ENCODE results near the gene ACADM. TPM values are rescaled to one million over a fixed set of nuclear protein-coding genes. Genes with fewer than 3 reads are reported as not detected.

Gene ACADM
- total RNA-seq, 1 experiment from 2014 or later = 21.6 TPM

DNA sequence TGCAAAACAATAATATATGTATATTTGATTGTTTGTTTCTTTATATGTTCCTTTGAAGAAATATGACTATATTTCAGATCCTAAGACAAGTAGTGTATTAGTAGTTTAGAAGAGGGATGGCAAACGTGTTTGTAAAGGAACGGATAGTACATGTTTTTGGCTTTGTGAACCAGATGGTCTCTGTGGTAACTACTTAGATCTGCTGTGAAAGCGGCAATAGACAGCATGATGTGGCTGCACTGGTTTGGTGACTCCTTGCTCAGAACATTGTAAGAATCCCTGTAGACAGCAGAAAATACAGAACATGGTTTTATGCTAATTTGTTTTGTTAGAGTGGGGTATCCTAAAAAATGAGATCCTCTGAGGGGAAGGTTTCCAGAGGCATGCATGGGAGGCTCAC, 3.1 kb downstream of the ACADM start:
- intact Hi-C loops (cut with micrococcal nuclease; ENCODE audit: unreplicated experiment) = no loop called here
- H3K27me3 Mint-ChIP-seq (ENCODE audit: unreplicated experiment) = no peaks in the 10 kb centered on the region
- no TSS peak for BruUV-seq (replicated peaks)

DNA sequence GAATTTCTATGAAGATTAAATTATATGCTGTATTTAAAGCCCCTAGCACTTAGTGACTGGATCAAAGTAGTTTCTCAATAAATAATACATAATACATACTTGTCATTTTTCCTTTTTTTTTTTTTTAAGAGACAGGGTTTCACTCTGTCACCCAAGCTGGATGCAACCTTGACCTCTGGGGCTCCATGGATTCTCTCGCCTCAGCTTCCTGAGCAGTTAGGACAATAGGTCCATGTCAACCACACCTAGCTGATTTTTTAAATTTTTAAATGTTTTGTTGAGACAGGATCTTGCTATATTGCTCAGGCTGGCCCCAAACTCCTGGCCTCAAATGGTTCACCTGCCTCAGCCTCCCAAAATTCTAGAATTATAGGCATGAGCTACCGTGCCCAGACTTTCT, 5.9 kb downstream of the ACADM start:
- no TSS peak for BruUV-seq (replicated peaks)
- H3K9me3 Mint-ChIP-seq (ENCODE audit: low read depth, unreplicated experiment) = no peaks in the 10 kb centered on the region
- TF ChIP-seq, protein P1, sequence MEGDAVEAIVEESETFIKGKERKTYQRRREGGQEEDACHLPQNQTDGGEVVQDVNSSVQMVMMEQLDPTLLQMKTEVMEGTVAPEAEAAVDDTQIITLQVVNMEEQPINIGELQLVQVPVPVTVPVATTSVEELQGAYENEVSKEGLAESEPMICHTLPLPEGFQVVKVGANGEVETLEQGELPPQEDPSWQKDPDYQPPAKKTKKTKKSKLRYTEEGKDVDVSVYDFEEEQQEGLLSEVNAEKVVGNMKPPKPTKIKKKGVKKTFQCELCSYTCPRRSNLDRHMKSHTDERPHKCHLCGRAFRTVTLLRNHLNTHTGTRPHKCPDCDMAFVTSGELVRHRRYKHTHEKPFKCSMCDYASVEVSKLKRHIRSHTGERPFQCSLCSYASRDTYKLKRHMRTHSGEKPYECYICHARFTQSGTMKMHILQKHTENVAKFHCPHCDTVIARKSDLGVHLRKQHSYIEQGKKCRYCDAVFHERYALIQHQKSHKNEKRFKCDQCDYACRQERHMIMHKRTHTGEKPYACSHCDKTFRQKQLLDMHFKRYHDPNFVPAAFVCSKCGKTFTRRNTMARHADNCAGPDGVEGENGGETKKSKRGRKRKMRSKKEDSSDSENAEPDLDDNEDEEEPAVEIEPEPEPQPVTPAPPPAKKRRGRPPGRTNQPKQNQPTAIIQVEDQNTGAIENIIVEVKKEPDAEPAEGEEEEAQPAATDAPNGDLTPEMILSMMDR (IDR thresholded peaks at IDR 0.05; ENCODE audit: unreplicated experiment) = no peak
- peaks cover 12% of the 10 kb centered on the region for H3K36me3 Mint-ChIP-seq (ENCODE audit: insufficient read depth, unreplicated experiment)
- intact Hi-C loops (cut with micrococcal nuclease; ENCODE audit: unreplicated experiment) = no loop called here
- H3K27ac Mint-ChIP-seq (ENCODE audit: unreplicated experiment) = no peak overlapping the region
- H3K4me3 Mint-ChIP-seq (ENCODE audit: low read depth, unreplicated experiment) = no peak overlapping the region
- CTCF ChIA-PET = interaction anchor here (0.7 kb wide), 1 partner anchor 1988 kb away, joined by 3 read pairs; no protein-coding TSS in a partner anchor
- H3K4me1 Mint-ChIP-seq (ENCODE audit: low read depth, unreplicated experiment) = no peaks in the 10 kb centered on the region
- H3K27me3 Mint-ChIP-seq (ENCODE audit: unreplicated experiment) = no peaks in the 10 kb centered on the region
- DNase-seq = no peak

More for the DNA sequence above, 3.1 kb downstream of the ACADM start:
- H3K4me3 Mint-ChIP-seq (ENCODE audit: low read depth, unreplicated experiment) = no peak overlapping the region
- no peaks in the 10 kb centered on the region for H3K4me1 Mint-ChIP-seq (ENCODE audit: low read depth, unreplicated experiment)
- H3K27ac Mint-ChIP-seq (ENCODE audit: unreplicated experiment) = no peak overlapping the region
- H3K36me3 Mint-ChIP-seq (ENCODE audit: insufficient read depth, unreplicated experiment) = peaks cover 26% of the 10 kb centered on the region
- DNase-seq = no peak
- CTCF ChIA-PET = interaction anchor here (0.7 kb wide), 1 partner anchor 19 kb away, joined by 3 read pairs; no protein-coding TSS in a partner anchor
- TF ChIP-seq, protein P1 (IDR thresholded peaks at IDR 0.05; ENCODE audit: unreplicated experiment) = no peak
- no peaks in the 10 kb centered on the region for H3K9me3 Mint-ChIP-seq (ENCODE audit: low read depth, unreplicated experiment)

DNA sequence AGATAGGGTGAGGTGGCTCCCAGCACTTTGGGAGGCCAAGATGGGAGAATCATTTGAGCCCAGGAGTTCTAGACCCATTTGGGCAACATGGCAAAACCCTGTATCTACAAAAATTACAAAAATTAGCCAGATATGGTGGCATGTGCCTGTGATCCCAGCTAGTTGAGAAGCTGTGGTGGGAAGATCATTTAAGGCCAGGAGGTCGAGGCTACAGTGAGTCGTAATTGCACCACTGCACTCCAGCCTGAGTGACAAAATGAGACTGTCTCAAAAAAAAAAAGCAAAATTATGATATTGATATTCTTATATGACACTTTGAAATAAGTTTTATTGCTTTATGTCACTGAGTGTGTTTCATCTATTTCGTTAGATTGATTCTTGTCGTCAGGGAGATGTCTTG, 7.4 kb downstream of the ACADM start:
- DNase-seq = no peak
- BruUV-seq (replicated peaks) = no TSS peak
- no peaks in the 10 kb centered on the region for H3K4me1 Mint-ChIP-seq (ENCODE audit: low read depth, unreplicated experiment)

DNA sequence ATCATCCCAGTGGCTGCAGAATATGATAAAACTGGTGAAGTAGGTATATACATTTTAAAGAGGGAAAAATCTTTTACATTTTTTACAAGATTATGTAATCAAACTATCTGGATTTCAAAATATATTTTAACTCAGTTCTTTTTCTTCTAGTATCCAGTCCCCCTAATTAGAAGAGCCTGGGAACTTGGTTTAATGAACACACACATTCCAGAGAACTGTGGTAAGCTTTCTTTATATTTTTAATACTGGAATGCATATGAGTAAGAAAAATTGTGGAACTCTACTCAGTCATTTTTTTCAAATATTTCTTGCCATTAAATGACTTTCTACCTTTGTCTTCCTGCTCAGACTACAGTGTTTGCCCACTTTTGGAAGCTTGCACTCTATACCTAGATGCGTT, 8.2 kb downstream of the ACADM start:
- DNase-seq = no peak
- Mint-ChIP-seq H3K9me3 (ENCODE audit: low read depth, unreplicated experiment) (no peaks in the 10 kb centered on the region), H3K27ac (ENCODE audit: unreplicated experiment) (no peak overlapping the region), H3K4me3 (ENCODE audit: low read depth, unreplicated experiment) (no peak overlapping the region), H3K27me3 (ENCODE audit: unreplicated experiment) (no peaks in the 10 kb centered on the region), H3K36me3 (ENCODE audit: insufficient read depth, unreplicated experiment) (peaks cover 4% of the 10 kb centered on the region), H3K4me1 (ENCODE audit: low read depth, unreplicated experiment) (no peaks in the 10 kb centered on the region)
- TF ChIP-seq, protein P1 (IDR thresholded peaks at IDR 0.05; ENCODE audit: unreplicated experiment) = no peak
- intact Hi-C loops (cut with micrococcal nuclease; ENCODE audit: unreplicated experiment) = no loop called here
- no TSS peak for BruUV-seq (replicated peaks)
- CTCF ChIA-PET = interaction anchor here (0.7 kb wide), 1 partner anchor 442 kb away, joined by 3 read pairs; no protein-coding TSS in a partner anchor

More for the DNA sequence above, 7.4 kb downstream of the ACADM start:
- intact Hi-C loops (cut with micrococcal nuclease; ENCODE audit: unreplicated experiment) = no loop called here
- TF ChIP-seq, protein P1 (IDR thresholded peaks at IDR 0.05; ENCODE audit: unreplicated experiment) = no peak
- H3K9me3 Mint-ChIP-seq (ENCODE audit: low read depth, unreplicated experiment) = no peaks in the 10 kb centered on the region
- peaks cover 4% of the 10 kb centered on the region for H3K36me3 Mint-ChIP-seq (ENCODE audit: insufficient read depth, unreplicated experiment)
- CTCF ChIA-PET = interaction anchor here (0.7 kb wide), 1 partner anchor 441 kb away, joined by 3 read pairs; no protein-coding TSS in a partner anchor
- H3K27ac Mint-ChIP-seq (ENCODE audit: unreplicated experiment) = no peak overlapping the region
- no peak overlapping the region for H3K4me3 Mint-ChIP-seq (ENCODE audit: low read depth, unreplicated experiment)
- H3K27me3 Mint-ChIP-seq (ENCODE audit: unreplicated experiment) = no peaks in the 10 kb centered on the region
